CD1c-positive myeloid dendritic cell (primary cell): ENCODE measurements around the gene ACP2.

Source experiments
- DNase-seq: peaks from one replicate; pipeline ENCODE4 v3.0.0-alpha.2; 2016; ENCODE audit errors: extremely low spot score

The ACP2 gene

GRCh38 chr11:47269002-47269828 lies 20.6 kb upstream of the ACP2 start:
- peak; percentile 92 for DNase-seq

DNA sequence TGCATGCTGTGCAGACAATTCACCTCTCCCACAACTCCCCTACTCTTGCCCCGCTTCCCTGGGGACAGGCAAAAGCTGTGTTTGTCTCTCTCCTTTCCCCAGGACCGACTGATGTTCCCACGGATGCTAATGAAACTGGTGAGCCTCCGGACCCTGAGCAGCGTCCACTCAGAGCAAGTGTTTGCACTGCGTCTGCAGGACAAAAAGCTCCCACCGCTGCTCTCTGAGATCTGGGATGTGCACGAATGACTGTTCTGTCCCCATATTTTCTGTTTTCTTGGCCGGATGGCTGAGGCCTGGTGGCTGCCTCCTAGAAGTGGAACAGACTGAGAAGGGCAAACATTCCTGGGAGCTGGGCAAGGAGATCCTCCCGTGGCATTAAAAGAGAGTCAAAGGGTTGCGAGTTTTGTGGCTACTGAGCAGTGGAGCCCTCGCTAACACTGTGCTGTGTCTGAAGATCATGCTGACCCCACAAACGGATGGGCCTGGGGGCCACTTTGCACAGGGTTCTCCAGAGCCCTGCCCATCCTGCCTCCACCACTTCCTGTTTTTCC lies 19.9 kb upstream of the ACP2 start:
- no peak for DNase-seq

DNA sequence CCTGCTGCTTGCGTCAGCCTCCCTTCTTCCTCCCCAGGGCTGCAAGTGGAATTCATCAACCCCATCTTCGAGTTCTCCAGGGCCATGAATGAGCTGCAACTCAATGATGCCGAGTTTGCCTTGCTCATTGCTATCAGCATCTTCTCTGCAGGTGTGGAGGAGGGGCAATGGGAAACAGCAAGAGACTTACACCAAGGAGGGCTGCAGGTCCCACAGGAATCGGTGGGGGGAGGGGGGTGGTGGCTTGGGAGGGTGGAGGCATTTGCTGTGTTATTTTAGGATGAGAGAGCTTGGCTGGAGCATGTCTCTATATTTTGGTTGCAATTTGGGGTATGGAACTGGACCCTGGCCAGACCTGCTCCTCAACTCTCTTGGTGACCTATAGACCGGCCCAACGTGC lies 19.3 kb upstream of the ACP2 start:
- DNase-seq = no peak

- no peak for DNase-seq
These were observed 15.9 kb upstream of the ACP2 start for GRCh38 chr11:47264521-47264920.

GRCh38 chr11:47264119-47264518 lies 15.5 kb upstream of the ACP2 start:
- DNase-seq = no peak

GRCh38 chr11:47261291-47261800 lies 12.7 kb upstream of the ACP2 start:
- no peak for DNase-seq

GRCh38 chr11:47260366-47260765 lies 11.8 kb upstream of the ACP2 start:
- DNase-seq = no peak

DNA sequence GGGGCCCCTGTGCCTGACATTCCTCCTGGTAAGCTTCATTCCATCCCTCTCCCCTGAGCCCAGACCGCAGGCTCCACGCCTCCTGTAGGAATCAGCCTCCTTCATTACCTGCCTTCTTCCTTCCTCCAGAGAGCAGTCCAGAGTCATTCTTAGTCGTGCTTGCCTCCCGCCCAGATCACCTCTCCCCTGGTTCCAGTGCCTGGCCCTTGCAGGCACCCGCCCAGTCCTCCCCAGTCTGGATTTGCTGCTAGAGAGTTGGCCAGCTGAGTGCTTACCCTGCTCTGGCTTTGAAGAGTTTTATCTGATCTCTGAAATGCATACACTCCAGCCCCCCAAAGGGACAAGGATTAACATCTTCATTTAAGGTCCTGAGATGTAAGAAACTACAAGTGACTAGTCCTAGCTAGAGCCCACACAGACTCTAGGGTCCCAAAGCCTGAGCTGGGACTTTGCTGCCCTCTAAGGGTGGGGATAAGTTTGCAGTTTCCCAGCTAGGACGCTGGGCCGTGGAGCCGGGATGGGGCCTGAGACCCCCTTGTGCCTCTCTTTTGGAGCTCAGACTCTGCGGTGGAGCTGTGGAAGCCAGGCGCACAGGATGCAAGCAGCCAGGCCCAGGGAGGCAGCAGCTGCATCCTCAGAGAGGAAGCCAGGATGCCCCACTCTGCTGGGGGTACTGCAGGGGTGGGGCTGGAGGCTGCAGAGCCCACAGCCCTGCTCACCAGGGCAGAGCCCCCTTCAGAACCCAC lies 10.8 kb upstream of the ACP2 start:
- peak; percentile 59 for DNase-seq

GRCh38 chr11:47258317-47258902 lies 9.8 kb upstream of the ACP2 start:
- DNase-seq = no peak

GRCh38 chr11:47257517-47258316 lies 9.1 kb upstream of the ACP2 start, which contains the start of gene NR1H3:
TSS of gene NR1H3 (plus strand) at chr11:47257996. CDS start at chr11:47259217, 1,221 bp downstream.
- peak; percentile 77 for DNase-seq

- DNase-seq = no peak
These were observed 8.5 kb upstream of the ACP2 start for GRCh38 chr11:47257177-47257516.

- no peak for DNase-seq
These were observed 7.8 kb upstream of the ACP2 start for GRCh38 chr11:47256374-47256773.

DNA sequence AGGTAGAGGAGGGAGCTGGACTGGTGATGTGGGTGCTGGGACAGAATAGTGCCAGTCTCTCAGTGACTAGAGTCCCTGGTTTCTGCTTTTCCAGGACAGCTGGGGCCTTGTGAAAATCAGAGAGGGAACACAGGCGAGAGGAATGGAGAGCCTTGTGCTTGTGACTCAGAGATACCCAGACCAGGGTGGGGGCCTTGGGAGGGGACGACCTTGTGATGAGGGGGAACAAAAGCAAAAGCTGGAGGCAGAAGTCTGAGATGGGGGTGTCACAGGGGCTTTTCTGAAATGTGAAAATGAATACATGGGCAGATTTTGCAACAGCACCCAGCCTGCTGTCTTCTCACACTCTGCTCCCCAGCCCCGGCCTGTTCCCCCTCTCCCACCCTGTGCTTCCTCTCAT lies 5.8 kb upstream of the ACP2 start:
- peak; percentile 81 for DNase-seq

- no peak for DNase-seq
These were observed 5.0 kb upstream of the ACP2 start for GRCh38 chr11:47253660-47254059.

- DNase-seq = no peak
These were observed 3.1 kb upstream of the ACP2 start for GRCh38 chr11:47251751-47252150.

- DNase-seq = no peak
These were observed 733 bp upstream of the ACP2 start for GRCh38 chr11:47249378-47249715.

GRCh38 chr11:47248304-47248663 lies 330 bp downstream of the ACP2 start:
- DNase-seq = peak; percentile 33

DNA sequence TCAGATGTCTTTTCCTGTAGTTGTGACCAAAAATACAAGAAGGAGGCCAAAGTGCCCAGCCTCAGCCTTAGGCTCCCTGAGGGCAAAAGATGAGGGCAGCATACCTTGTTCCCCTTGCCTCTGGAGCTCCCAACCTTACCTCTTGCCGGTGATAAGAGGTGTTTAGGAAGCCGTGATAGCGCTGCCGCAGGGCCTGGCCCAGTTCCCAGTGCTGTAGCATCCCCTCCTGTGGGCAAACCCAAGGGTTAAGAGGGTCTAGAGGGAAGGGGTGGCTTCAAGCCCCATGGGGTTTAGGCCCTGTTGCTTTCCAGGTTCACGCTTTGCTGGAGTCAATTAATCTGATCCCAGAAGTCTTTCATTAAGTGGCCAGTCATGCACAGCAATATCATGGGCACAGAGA lies 1.1 kb downstream of the ACP2 start:
- DNase-seq = no peak

DNA sequence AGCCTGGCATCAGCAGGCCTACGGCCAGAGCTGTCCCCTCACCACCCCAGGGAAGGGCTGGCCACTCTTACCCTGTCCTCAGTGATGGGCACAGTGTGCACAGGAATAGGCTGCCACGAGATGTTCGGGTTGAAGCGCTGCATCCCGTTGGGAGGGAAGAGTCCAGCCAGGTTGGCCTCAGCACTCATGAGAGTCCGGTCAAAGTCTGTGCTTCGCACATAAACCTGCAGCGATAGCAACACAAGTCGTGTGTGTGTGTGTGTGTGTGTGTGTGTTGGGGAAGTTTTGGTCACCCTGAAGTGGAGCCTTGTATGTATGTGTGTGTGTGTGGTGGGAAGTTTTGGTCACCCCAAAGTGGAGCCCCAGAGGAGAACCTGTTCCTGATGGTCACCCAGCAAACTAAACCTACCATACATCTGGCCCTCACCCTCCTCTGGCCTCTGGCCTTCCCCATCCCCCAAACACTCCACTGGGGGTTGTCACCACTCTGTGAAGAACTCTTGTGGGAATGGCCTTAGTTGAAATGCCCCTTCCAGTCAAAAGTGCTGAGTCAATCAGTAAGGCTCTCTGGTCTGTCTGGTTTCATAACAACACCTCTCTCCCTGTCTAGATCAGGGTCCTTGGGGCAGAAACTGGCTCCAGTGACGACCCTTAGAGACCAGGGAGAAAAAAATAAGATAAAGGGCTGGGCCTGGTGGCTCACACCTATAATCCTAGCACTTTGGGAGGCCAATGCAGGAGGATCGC lies 2.8 kb downstream of the ACP2 start:
- DNase-seq = no peak

- peak; percentile 86 for DNase-seq
These were observed 3.9 kb downstream of the ACP2 start for GRCh38 chr11:47244448-47245350.
